ENCODE results near the gene SLC26A5. TPM values are rescaled to one million over a fixed set of nuclear protein-coding genes. Genes with fewer than 3 reads are reported as not detected.

Gene SLC26A5
- total RNA-seq, 1 experiment from 2014 or later, result not detected

- Histone ChIP-seq H3K27ac (no peak overlapping the region), H3K9me3 (replicated peaks) (no peaks in the 10 kb centered on the region), H3K4me3 (no peak overlapping the region), H3K4me1 (no peaks in the 10 kb centered on the region), H3K36me3 (no peaks in the 10 kb centered on the region), H3K27me3 (peaks cover 4% of the 10 kb centered on the region)
- DNase-seq, result no peak
These were observed 57.4 kb downstream of the SLC26A5 start for GRCh38 chr7:103388469-103389140.

GRCh38 chr7:103387242-103387641, 58.8 kb downstream of the SLC26A5 start:
- H3K4me3 ChIP-seq, result no peak overlapping the region
- H3K27ac ChIP-seq, result no peak overlapping the region
- DNase-seq, result no peak
- no peaks in the 10 kb centered on the region for H3K4me1 ChIP-seq
- H3K9me3 ChIP-seq (replicated peaks), result no peaks in the 10 kb centered on the region
- no peaks in the 10 kb centered on the region for H3K36me3 ChIP-seq
- H3K27me3 ChIP-seq, result peaks cover 4% of the 10 kb centered on the region

GRCh38 chr7:103382032-103382402, 64.0 kb downstream of the SLC26A5 start:
- no peaks in the 10 kb centered on the region for H3K4me1 ChIP-seq
- no peak for DNase-seq
- no peaks in the 10 kb centered on the region for H3K9me3 ChIP-seq (replicated peaks)
- no peaks in the 10 kb centered on the region for H3K36me3 ChIP-seq
- H3K4me3 ChIP-seq, result no peak overlapping the region
- no peaks in the 10 kb centered on the region for H3K27me3 ChIP-seq
- H3K27ac ChIP-seq, result no peak overlapping the region

GRCh38 chr7:103381280-103382031, 64.6 kb downstream of the SLC26A5 start:
- Histone ChIP-seq H3K9me3 (replicated peaks) (no peaks in the 10 kb centered on the region), H3K36me3 (no peaks in the 10 kb centered on the region), H3K4me1 (no peaks in the 10 kb centered on the region), H3K27me3 (no peaks in the 10 kb centered on the region), H3K4me3 (no peak overlapping the region), H3K27ac (no peak overlapping the region)
- no peak for DNase-seq

- no peaks in the 10 kb centered on the region for H3K36me3 ChIP-seq
- H3K27ac ChIP-seq, result no peak overlapping the region
- no peaks in the 10 kb centered on the region for H3K27me3 ChIP-seq
- H3K9me3 ChIP-seq (replicated peaks), result no peaks in the 10 kb centered on the region
- H3K4me3 ChIP-seq, result no peak overlapping the region
- H3K4me1 ChIP-seq, result no peaks in the 10 kb centered on the region
- DNase-seq, result no peak
These were observed 65.4 kb downstream of the SLC26A5 start for GRCh38 chr7:103380395-103381191.

GRCh38 chr7:103379270-103379975, 66.6 kb downstream of the SLC26A5 start:
- no peak for DNase-seq
- H3K27ac ChIP-seq, result no peak overlapping the region
- no peaks in the 10 kb centered on the region for H3K27me3 ChIP-seq
- no peak overlapping the region for H3K4me3 ChIP-seq
- no peaks in the 10 kb centered on the region for H3K36me3 ChIP-seq
- H3K4me1 ChIP-seq, result no peaks in the 10 kb centered on the region
- no peaks in the 10 kb centered on the region for H3K9me3 ChIP-seq (replicated peaks)

GRCh38 chr7:103373866-103374643, 72.0 kb downstream of the SLC26A5 start:
- H3K4me3 ChIP-seq, result no peak overlapping the region
- H3K27me3 ChIP-seq, result no peaks in the 10 kb centered on the region
- no peaks in the 10 kb centered on the region for H3K9me3 ChIP-seq (replicated peaks)
- no peak overlapping the region for H3K27ac ChIP-seq
- H3K36me3 ChIP-seq, result peaks cover 10% of the 10 kb centered on the region
- no peaks in the 10 kb centered on the region for H3K4me1 ChIP-seq
- DNase-seq, result peak in 1 of 2 experiments; percentile 6

- Histone ChIP-seq H3K27ac (no peak overlapping the region), H3K4me1 (no peaks in the 10 kb centered on the region), H3K9me3 (replicated peaks) (no peaks in the 10 kb centered on the region; the same call in 1 of the 2 replicates), H3K4me3 (no peak overlapping the region), H3K36me3 (peaks cover 50% of the 10 kb centered on the region), H3K27me3 (no peaks in the 10 kb centered on the region)
- no peak for DNase-seq
These were observed 76.6 kb downstream of the SLC26A5 start for GRCh38 chr7:103369432-103369831.

GRCh38 chr7:103349805-103350204, 96.2 kb downstream of the SLC26A5 start:
- DNase-seq, result no peak
- Histone ChIP-seq H3K36me3 (peaks cover 15% of the 10 kb centered on the region), H3K9me3 (replicated peaks) (no peaks in the 10 kb centered on the region), H3K27me3 (no peaks in the 10 kb centered on the region), H3K4me3 (no peak overlapping the region), H3K27ac (no peak overlapping the region), H3K4me1 (peaks cover 5% of the 10 kb centered on the region; the same call in 1 of the 2 replicates)

- Histone ChIP-seq H3K4me3 (peak overlapping the region; percentile 80; the same call in 1 of the 2 replicates), H3K4me1 (peaks cover 5% of the 10 kb centered on the region; the same call in 1 of the 2 replicates), H3K36me3 (peaks cover 10% of the 10 kb centered on the region), H3K27me3 (no peaks in the 10 kb centered on the region), H3K9me3 (replicated peaks) (no peaks in the 10 kb centered on the region), H3K27ac (no peak overlapping the region)
- no peak for DNase-seq
These were observed 97.0 kb downstream of the SLC26A5 start for GRCh38 chr7:103348959-103349358.

GRCh38 chr7:103348452-103348851, 97.6 kb downstream of the SLC26A5 start:
- Histone ChIP-seq H3K36me3 (peaks cover 7% of the 10 kb centered on the region), H3K27me3 (no peaks in the 10 kb centered on the region), H3K4me3 (peak overlapping the region; percentile 80), H3K27ac (no peak overlapping the region), H3K9me3 (replicated peaks) (no peaks in the 10 kb centered on the region), H3K4me1 (peaks cover 5% of the 10 kb centered on the region; the same call in 1 of the 2 replicates)
- DNase-seq, result no peak

- Histone ChIP-seq H3K9me3 (replicated peaks) (no peaks in the 10 kb centered on the region), H3K27me3 (no peaks in the 10 kb centered on the region), H3K4me1 (peaks cover 5% of the 10 kb centered on the region; the same call in 1 of the 2 replicates), H3K27ac (peak within 1 kb of the TSS; percentile 73), H3K36me3 (peaks cover 5% of the 10 kb centered on the region), H3K4me3 (peak within 1 kb of the TSS; percentile 80)
- peak; percentile 85 to 94 for DNase-seq
These were observed 98.3 kb downstream of the SLC26A5 start, which contains the start of gene PSMC2 for GRCh38 chr7:103347507-103348267. PSMC2 (plus strand) TSS chr7:103347643; CDS start chr7:103347712, 69 bp downstream.

- H3K36me3 ChIP-seq, result peaks cover 8% of the 10 kb centered on the region
- no peaks in the 10 kb centered on the region for H3K27me3 ChIP-seq
- DNase-seq, result no peak
- H3K27ac ChIP-seq, result no peak overlapping the region
- H3K9me3 ChIP-seq (replicated peaks), result no peaks in the 10 kb centered on the region
- H3K4me3 ChIP-seq, result peak overlapping the region; percentile 80
- peaks cover 5% of the 10 kb centered on the region; the same call in 1 of the 2 replicates for H3K4me1 ChIP-seq
These were observed 99.6 kb downstream of the SLC26A5 start for GRCh38 chr7:103346396-103346795.

Measured in SJCRH30 (cell line).